B cell (primary cell): Measurements from ENCODE around the gene EXOSC10.
"Not testable (repeated sequence)": the region's sequence is repeated elsewhere in the genome, so short reads cannot be mapped to it uniquely, and the experiment has no call there.

ENCODE experiments used
- CTCF ChIP-seq: fragments of 200-600 bp; IDR thresholded peaks from one replicate; pipeline ENCODE4 v1.8.0; 2022; ENCODE audit warnings: antibody characterized with exemption, mild to moderate bottlenecking
- EZH2 ChIP-seq: IDR thresholded peaks from 2 replicates; pipeline ENCODE4 v1.6.1; 2012; ENCODE audit warnings: borderline replicate concordance, low read depth, mild to moderate bottlenecking, moderate library complexity, low read length; ENCODE audit not compliant: insufficient read depth, poor library complexity, severe bottlenecking

- not testable (repeated sequence) for TF ChIP-seq CTCF, EZH2
These were observed 26.3 kb downstream of the EXOSC10 start for GRCh38 chr1:11073398-11073797.
